ENCODE results near the gene SIGLEC14. TPM values are rescaled to one million over a fixed set of nuclear protein-coding genes. Genes with fewer than 3 reads are reported as not detected.
A peak's percentile ranks its signal among the peaks of the same experiment; 100 is the strongest.

Gene SIGLEC14
- total and polyA plus RNA-seq, 9 donors: 0.11 to 4.1 (median 0.83) TPM; not detected in 2

DNA sequence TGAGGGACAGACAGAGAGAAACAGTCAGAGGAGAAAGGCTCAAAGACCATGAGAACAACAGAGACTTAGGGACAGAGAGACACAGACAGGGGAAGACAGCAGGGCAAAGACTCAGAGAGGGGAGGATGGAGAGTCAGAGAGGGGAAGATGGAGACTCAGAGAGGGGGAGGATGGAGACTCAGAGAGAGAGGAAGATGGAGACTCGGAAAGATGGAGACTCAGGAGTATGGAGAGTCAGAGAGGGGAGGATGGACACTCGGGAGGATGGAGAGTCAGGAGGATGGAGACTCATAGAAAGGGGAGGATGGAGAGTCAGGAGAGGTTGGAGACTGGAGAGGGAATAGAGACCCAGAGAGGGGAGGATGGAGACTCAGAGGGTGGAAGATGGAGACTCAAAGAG lies 47.2 kb upstream of the SIGLEC14 start:
- intact Hi-C loops (cut with DNase I): no loop called here
- Histone ChIP-seq H3K36me3 (no peaks in the 10 kb centered on the region), H3K9me3 (no peaks in the 10 kb centered on the region), H3K27ac (peak overlapping the region; percentile 99), H3K4me1 (ENCODE audit: insufficient read depth) (peaks cover 4% of the 10 kb centered on the region), H3K4me3 (no peak overlapping the region), H3K27me3 (no peaks in the 10 kb centered on the region)
- no peak for TF ChIP-seq POLR2A (IDR thresholded peaks at IDR 0.05)
- TF ChIP-seq, protein P1, sequence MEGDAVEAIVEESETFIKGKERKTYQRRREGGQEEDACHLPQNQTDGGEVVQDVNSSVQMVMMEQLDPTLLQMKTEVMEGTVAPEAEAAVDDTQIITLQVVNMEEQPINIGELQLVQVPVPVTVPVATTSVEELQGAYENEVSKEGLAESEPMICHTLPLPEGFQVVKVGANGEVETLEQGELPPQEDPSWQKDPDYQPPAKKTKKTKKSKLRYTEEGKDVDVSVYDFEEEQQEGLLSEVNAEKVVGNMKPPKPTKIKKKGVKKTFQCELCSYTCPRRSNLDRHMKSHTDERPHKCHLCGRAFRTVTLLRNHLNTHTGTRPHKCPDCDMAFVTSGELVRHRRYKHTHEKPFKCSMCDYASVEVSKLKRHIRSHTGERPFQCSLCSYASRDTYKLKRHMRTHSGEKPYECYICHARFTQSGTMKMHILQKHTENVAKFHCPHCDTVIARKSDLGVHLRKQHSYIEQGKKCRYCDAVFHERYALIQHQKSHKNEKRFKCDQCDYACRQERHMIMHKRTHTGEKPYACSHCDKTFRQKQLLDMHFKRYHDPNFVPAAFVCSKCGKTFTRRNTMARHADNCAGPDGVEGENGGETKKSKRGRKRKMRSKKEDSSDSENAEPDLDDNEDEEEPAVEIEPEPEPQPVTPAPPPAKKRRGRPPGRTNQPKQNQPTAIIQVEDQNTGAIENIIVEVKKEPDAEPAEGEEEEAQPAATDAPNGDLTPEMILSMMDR (IDR thresholded peaks at IDR 0.05): no peak
- TF ChIP-seq EP300 (IDR thresholded peaks at IDR 0.05): no peak
- DNase-seq: no peak
- WGBS, 3 donors: 32 to 61% (median 57%) methylated on average over 2 of the region's 2 CpGs

DNA sequence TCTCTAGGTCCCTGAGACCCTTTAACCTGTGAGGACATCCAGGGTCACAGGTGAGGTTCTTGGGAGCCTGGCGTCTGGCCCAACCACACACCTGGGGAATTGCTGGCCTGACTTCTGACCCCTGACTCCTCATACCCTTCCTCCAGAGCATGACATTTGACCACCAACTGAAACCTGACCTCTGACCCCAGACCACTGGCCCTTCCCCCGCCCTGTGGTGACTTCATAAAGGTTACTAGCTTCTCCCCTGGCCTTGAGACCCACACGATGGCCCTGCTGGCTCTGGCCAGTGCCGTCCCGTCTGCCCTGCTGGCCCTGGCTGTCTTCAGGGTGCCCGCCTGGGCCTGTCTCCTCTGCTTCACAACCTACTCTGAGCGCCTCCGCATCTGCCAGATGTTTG lies 46.6 kb upstream of the SIGLEC14 start, which contains the start of gene SPACA6:
Gene SPACA6 (plus strand): TSS at position 71 of the 400 bp plus-strand sequence. CDS start 197 bp downstream, at position 268.
- H3K27ac ChIP-seq: peak within 1 kb of the TSS; percentile 99
- 62 to 72% (median 69%) methylated on average over 8 of the region's 8 CpGs for WGBS, 3 donors
- H3K4me3 ChIP-seq: peak within 1 kb of the TSS; percentile 95
- H3K4me1 ChIP-seq (ENCODE audit: insufficient read depth): peaks cover 4% of the 10 kb centered on the region
- DNase-seq: peak in 2 of 5 donors; percentile 50 to 57
- intact Hi-C loops (cut with DNase I): no loop called here
- no peak for TF ChIP-seq POLR2A (IDR thresholded peaks at IDR 0.05)
- TF ChIP-seq, protein P1 (IDR thresholded peaks at IDR 0.05): no peak
- TF ChIP-seq EP300 (IDR thresholded peaks at IDR 0.05): no peak
- no peaks in the 10 kb centered on the region for H3K9me3 ChIP-seq
- no peaks in the 10 kb centered on the region for H3K27me3 ChIP-seq
- H3K36me3 ChIP-seq: no peaks in the 10 kb centered on the region

DNA sequence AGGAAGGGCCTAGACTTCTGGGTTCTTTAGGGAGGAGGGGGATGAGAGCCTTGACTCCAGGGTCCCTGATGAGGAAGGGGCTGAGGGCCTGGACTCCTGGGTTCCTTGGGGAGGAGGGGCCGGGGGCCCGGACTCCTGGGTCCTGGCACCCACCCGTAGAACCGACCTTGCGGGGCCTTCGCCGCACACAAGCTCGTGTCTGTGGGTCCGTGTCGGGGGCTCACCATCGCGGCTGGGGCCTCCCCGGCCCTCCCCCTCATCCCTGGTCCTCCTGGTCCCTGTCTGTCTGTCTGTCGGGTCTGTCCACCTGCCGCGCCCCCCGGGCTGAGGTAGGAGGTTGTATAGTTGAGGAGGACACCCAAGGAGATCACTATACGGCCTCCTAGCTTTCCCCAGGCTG lies 45.8 kb upstream of the SIGLEC14 start:
- intact Hi-C loops (cut with DNase I): no loop called here
- 20 to 32% (median 23%) methylated on average over 15 to 18 of the region's 18 CpGs for WGBS, 3 donors
- peak in 2 of 5 donors; percentile 42 to 56 for DNase-seq
- Histone ChIP-seq H3K27me3 (no peaks in the 10 kb centered on the region), H3K36me3 (no peaks in the 10 kb centered on the region), H3K9me3 (no peaks in the 10 kb centered on the region), H3K4me1 (ENCODE audit: insufficient read depth) (peaks cover 5% of the 10 kb centered on the region), H3K27ac (peak overlapping the region; percentile 99), H3K4me3 (peak overlapping the region; percentile 95)
- no peak for TF ChIP-seq EP300 (IDR thresholded peaks at IDR 0.05)
- TF ChIP-seq, protein P1 (IDR thresholded peaks at IDR 0.05): no peak
- TF ChIP-seq POLR2A (IDR thresholded peaks at IDR 0.05): no peak

DNA sequence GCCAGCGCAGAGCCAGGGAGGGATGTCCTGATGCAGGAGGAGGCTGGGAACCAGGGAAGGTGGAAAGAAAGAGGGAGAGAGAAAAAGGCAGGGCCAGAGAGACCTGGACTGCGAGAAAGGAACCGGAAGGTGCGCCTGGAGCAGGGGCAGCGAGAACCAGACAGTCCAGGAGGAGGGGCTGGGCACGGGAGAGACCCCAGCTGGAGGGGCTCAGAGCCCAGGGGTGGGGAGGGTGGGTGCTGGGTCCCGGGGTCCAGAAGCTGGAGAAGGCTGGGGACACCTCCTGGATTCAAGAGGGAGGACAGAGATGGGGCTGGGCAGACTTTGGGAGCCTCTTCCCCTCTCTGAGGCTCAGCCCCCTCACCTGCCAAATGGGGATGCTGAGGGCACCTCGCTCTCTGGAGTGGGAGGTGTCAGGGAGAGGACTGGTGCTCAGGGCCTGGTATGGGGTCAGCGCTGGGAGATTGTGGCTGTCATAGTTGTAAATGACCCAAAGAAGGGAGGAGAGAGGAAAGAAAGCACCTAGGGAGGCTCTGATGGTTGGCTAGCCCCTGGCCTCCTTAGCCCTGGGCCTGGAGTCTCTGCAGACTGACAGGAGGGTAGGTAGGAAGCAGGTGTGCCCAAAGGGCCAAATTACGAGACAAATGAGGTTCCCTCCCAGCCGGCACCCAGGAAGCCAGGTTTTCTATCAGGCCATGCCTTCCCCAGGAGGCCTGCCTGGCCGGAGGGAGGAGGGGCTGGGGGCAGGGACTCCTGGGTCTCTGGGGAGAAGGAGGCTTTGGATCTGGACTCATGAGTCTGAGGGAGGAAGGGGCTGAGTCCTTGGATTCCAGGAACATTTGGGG lies 45.2 kb upstream of the SIGLEC14 start:
- 6 to 11% (median 11%) methylated on average over 12 of the region's 12 CpGs for WGBS, 3 donors
- H3K36me3 ChIP-seq: no peaks in the 10 kb centered on the region
- peaks cover 5% of the 10 kb centered on the region for H3K4me1 ChIP-seq (ENCODE audit: insufficient read depth)

More for the DNA sequence above, 45.2 kb upstream of the SIGLEC14 start:
- Histone ChIP-seq H3K27ac (peak overlapping the region; percentile 99), H3K27me3 (no peaks in the 10 kb centered on the region), H3K4me3 (peak overlapping the region; percentile 95), H3K9me3 (no peaks in the 10 kb centered on the region)
- no peak for TF ChIP-seq POLR2A (IDR thresholded peaks at IDR 0.05)
- TF ChIP-seq, protein P1 (IDR thresholded peaks at IDR 0.05): no peak
- TF ChIP-seq EP300 (IDR thresholded peaks at IDR 0.05): no peak
- DNase-seq: peak in 2 of 5 donors; percentile 50 to 51
- intact Hi-C loops (cut with DNase I): no loop called here
